HEK293T (cell line): ENCODE data around the gene CCDC142.
"Not testable (repeated sequence)": the region's sequence is repeated elsewhere in the genome, so short reads cannot be mapped to it uniquely, and the experiment has no call there.

ENCODE experiments used
- CTCF ChIA-PET: fragments of 350-600 bp; formaldehyde crosslinking; extraction: SDS; loops from one replicate; lab custom pipeline; 2021; ENCODE audit warnings: antibody characterized with exemption, inconsistent platforms; lab: Yijun Ruan, JAX
- POLR2A ChIA-PET: fragments of 350-600 bp; formaldehyde crosslinking; extraction: SDS; loops from one replicate; lab custom pipeline; 2020; ENCODE audit warnings: antibody characterized with exemption, inconsistent platforms; lab: Yijun Ruan, JAX
- DNase-seq: peaks from one replicate; pipeline ENCODE4 v3.0.0; 2012; ENCODE audit warnings: mixed read lengths; ENCODE audit errors: extremely low spot score
- ARNT ChIP-seq: fragments of 450-650 bp; IDR thresholded peaks from 2 replicates; pipeline ENCODE4 v1.6.1; 2017; ENCODE audit warnings: mild to moderate bottlenecking
- BHLHE40 ChIP-seq: fragments of 450-650 bp; IDR thresholded peaks from 2 replicates; pipeline ENCODE4 v1.6.1; 2016; ENCODE audit warnings: mild to moderate bottlenecking, moderate library complexity, borderline replicate concordance
- CTBP1 ChIP-seq: fragments of 450-650 bp; IDR thresholded peaks from 2 replicates; pipeline ENCODE4 v1.6.1; 2016; ENCODE audit warnings: borderline replicate concordance
- ELF4 ChIP-seq: fragments of 450-650 bp; IDR thresholded peaks from 2 replicates; pipeline ENCODE4 v1.6.1; 2017; ENCODE audit warnings: antibody characterized with exemption
- FOXA1 ChIP-seq: fragments of 450-650 bp; IDR thresholded peaks from 2 replicates; pipeline ENCODE4 v1.6.1; 2016; ENCODE audit warnings: mild to moderate bottlenecking
- FOXK2 ChIP-seq: fragments of 450-650 bp; IDR thresholded peaks from 2 replicates; pipeline ENCODE4 v1.6.1; 2016; ENCODE audit warnings: mild to moderate bottlenecking
- FOXM1 ChIP-seq: fragments of 450-650 bp; IDR thresholded peaks from 2 replicates; pipeline ENCODE4 v1.6.1; 2017; ENCODE audit warnings: mild to moderate bottlenecking, borderline replicate concordance
- HDGF ChIP-seq: fragments of 450-650 bp; IDR thresholded peaks from 2 replicates; pipeline ENCODE4 v1.6.1; 2017; ENCODE audit warnings: antibody characterized with exemption, borderline replicate concordance
- L3MBTL2 ChIP-seq: fragments of 450-650 bp; conservative IDR thresholded peaks from 2 replicates; pipeline ENCODE4 v1.6.1; 2016; ENCODE audit warnings: mild to moderate bottlenecking
- LEF1 ChIP-seq: fragments of 450-650 bp; IDR thresholded peaks from 2 replicates; pipeline ENCODE4 v1.6.1; 2017; ENCODE audit warnings: mild to moderate bottlenecking, borderline replicate concordance
- NFRKB ChIP-seq: fragments of 450-650 bp; IDR thresholded peaks from 2 replicates; pipeline ENCODE4 v1.6.1; 2016; ENCODE audit warnings: mild to moderate bottlenecking, moderate library complexity
- PKNOX1 ChIP-seq: fragments of 450-650 bp; IDR thresholded peaks from 2 replicates; pipeline ENCODE4 v1.6.1; 2016
- SP1 ChIP-seq: fragments of 450-650 bp; IDR thresholded peaks from 2 replicates; pipeline ENCODE4 v1.6.1; 2017
- SUZ12 ChIP-seq: fragments of 450-650 bp; IDR thresholded peaks from 2 replicates; pipeline ENCODE4 v1.6.1; 2016; ENCODE audit warnings: mild to moderate bottlenecking
- TARDBP ChIP-seq: fragments of 450-650 bp; IDR thresholded peaks from 2 replicates; pipeline ENCODE4 v1.6.1; 2016
- ZNF384 ChIP-seq: fragments of 450-650 bp; IDR thresholded peaks from 2 replicates; pipeline ENCODE4 v1.6.1; 2016

CCDC142 gene

GRCh38 chr2:74495440-74495839 is 12.6 kb upstream of the CCDC142 start:
- TF ChIP-seq ELF4 (no peak), HDGF (no peak), NFRKB (no peak), SUZ12 (no peak), CTBP1 (no peak), SP1 (no peak), TARDBP (no peak), BHLHE40 (no peak), FOXM1 (no peak), ARNT (no peak), ZNF384 (no peak), FOXK2 (no peak)
- no peak for DNase-seq
- ChIA-PET CTCF (no interaction called here), POLR2A (no interaction called here)

GRCh38 chr2:74493546-74493945 is 10.7 kb upstream of the CCDC142 start:
- ChIA-PET POLR2A (interaction anchor here (1.0 to 1.7 kb wide), 5 partner anchors 10 to 28 kb away, joined by 4 read pairs; partner anchors contain the start of genes MRPL53 and PCGF1), CTCF (no interaction called here)
- TF ChIP-seq FOXK2: no peak
- TF ChIP-seq NFRKB: no peak
- TF ChIP-seq BHLHE40: no peak
- no peak for TF ChIP-seq FOXM1
- TF ChIP-seq L3MBTL2: no peak
- TF ChIP-seq FOXA1: no peak
- TF ChIP-seq CTBP1: no peak
- TF ChIP-seq ELF4: no peak
- TF ChIP-seq TARDBP: no peak
- no peak for TF ChIP-seq SUZ12
- no peak for TF ChIP-seq LEF1
- TF ChIP-seq ZNF384: no peak
- no peak for TF ChIP-seq HDGF
- no peak for TF ChIP-seq SP1
- no peak for DNase-seq

- TF ChIP-seq CTBP1: no peak
- TF ChIP-seq ARNT: no peak
- no peak for TF ChIP-seq PKNOX1
- no peak for TF ChIP-seq FOXK2
- no peak for TF ChIP-seq FOXA1
- no peak for DNase-seq
- CTCF ChIA-PET: no interaction called here
- POLR2A ChIA-PET: no interaction called here
These were observed 9.1 kb upstream of the CCDC142 start for GRCh38 chr2:74491648-74492544.

- no peak for TF ChIP-seq TARDBP
- no peak for TF ChIP-seq FOXA1
- no peak for TF ChIP-seq L3MBTL2
- no peak for TF ChIP-seq CTBP1
- no peak for TF ChIP-seq LEF1
- TF ChIP-seq ARNT: no peak
- no peak for TF ChIP-seq SUZ12
- DNase-seq: no peak
- CTCF ChIA-PET: interaction anchor here (0.8 kb wide), 1 partner anchor 107 kb away, joined by 3 read pairs; no protein-coding TSS in a partner anchor
- POLR2A ChIA-PET: interaction anchor here (1.1 kb wide), 1 partner anchor 17 kb away, joined by 4 read pairs; the partner anchor contains the start of gene PCGF1
These were observed 7.1 kb upstream of the CCDC142 start for GRCh38 chr2:74489906-74490305.

GRCh38 chr2:74488643-74489481 is 6.1 kb upstream of the CCDC142 start:
- TF ChIP-seq FOXK2: no peak
- no peak for TF ChIP-seq ELF4
- no peak for TF ChIP-seq PKNOX1
- no peak for TF ChIP-seq L3MBTL2
- no peak for TF ChIP-seq FOXM1
- no peak for TF ChIP-seq TARDBP
- no peak for TF ChIP-seq FOXA1
- TF ChIP-seq ZNF384: no peak
- no peak for TF ChIP-seq BHLHE40
- no peak for TF ChIP-seq HDGF
- no peak for TF ChIP-seq CTBP1
- TF ChIP-seq SUZ12: no peak
- no peak for TF ChIP-seq SP1
- no peak for TF ChIP-seq LEF1
- no peak for TF ChIP-seq ARNT
- no peak for TF ChIP-seq NFRKB
- ChIA-PET POLR2A (interaction anchor here (1.1 kb wide), 1 partner anchor 18 kb away, joined by 4 read pairs; the partner anchor contains the start of gene PCGF1), CTCF (no interaction called here)
- no peak for DNase-seq

- CTCF ChIA-PET: no interaction called here
- DNase-seq: no peak
- TF ChIP-seq SP1 (no peak), NFRKB (no peak), FOXA1 (no peak), TARDBP (no peak), PKNOX1 (no peak), BHLHE40 (no peak), SUZ12 (no peak), ARNT (no peak), FOXK2 (no peak), FOXM1 (no peak), L3MBTL2 (no peak), LEF1 (no peak), HDGF (no peak), ELF4 (no peak)
- POLR2A ChIA-PET: no interaction called here
These were observed 3.3 kb upstream of the CCDC142 start for GRCh38 chr2:74486141-74486540.

- ChIA-PET CTCF (interaction anchor here (0.9 to 1.2 kb wide), 3 partner anchors 25 to 48 kb away, joined by 3 to 5 read pairs (median 3); partner anchors contain the start of gene WBP1), POLR2A (interaction anchor here (0.8 to 4.1 kb wide), 8 partner anchors 11 to 105 kb away, joined by 5 to 46 read pairs (median 16); partner anchors contain the start of genes AUP1, HTRA2, MRPL53 and PCGF1)
- not testable (repeated sequence) for DNase-seq
These were observed 922 bp upstream of the CCDC142 start for GRCh38 chr2:74483675-74484164.
